Glomerular visceral epithelial cell (primary cell): ENCODE data around the gene GABRB3.

Experiments used
- DNase-seq: peaks from one replicate; pipeline ENCODE4 v3.0.0-alpha.2; 2016; ENCODE audit errors: extremely low spot score

GABRB3 gene

DNA sequence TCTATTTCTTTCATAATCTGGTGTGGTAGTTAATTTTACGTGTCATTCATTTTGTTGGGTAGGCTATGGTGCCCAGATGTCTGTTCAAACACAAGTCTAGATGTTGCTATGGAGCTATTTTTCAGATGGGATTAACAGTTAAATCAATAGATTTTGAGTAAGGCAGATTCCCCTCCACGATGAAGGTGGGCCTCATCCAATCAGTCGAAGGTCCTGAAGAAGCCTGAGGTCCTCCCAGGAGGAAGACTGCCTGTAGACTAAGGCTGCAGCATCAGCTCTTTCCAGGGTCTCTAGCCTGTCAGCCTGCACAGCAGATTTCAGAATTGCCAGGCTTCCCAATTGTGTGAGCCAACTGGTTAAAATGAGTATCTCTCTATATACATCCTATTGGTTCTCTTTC is 92.9 kb downstream of the GABRB3 start:
- no peak for DNase-seq

DNA sequence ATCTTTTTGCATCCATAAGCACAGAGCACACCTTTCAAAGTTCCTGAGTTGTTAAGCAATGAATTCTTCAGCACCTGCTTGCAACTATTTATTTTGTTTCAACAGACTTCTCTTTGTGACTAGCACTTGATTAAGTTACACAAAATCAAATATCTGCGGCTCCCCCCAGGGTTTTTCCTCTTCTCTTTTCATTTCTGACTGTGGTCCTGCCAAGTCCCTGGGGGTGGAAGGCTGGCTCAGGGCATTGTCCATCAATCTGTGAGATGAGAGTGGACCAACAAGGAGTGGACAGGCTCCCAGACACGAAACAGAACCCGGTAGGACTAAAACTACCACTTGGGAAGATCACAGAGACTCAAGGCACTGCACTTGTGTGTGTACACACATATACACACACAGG is 96.8 kb downstream of the GABRB3 start:
- DNase-seq: no peak

DNA sequence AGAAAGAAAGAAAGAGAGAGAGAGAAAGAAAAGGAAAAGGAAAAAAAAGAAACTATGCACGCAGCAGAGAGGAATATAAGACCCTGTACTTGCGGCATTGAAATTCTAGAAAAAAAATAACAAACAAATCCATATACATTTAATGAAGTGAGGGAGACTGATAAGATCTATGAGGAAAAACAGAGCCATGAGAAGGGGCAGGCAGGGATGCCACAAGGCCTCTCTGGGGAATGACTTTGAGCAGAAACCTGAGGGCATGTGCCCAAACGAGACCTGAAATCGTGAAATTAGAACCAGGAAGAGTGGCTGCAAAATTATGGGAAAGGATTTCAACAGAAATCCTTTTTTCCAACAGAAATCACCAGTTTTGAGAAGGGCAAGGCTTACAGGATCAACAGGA is 98.4 kb downstream of the GABRB3 start:
- DNase-seq: no peak

DNA sequence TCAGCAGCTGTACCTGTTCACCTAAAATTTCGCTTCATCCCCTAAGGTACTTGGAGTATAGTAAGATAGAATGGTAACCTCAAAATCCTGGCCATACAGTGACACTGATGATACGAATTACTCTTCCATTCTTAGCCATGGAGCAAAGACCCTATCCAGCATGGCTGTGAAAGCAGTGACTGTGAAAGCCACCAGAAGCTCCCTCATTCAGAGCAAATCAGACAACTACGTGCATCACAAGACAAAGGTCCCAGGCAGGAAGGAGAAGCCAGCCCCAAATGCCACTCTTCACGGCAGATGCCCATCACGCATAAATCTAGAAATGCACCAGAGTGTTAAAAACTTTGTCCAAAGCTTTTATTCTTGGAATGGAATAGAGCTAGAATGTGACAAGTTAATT is 99.4 kb downstream of the GABRB3 start:
- no peak for DNase-seq

- no peak for DNase-seq
Observed at GRCh38 chr15:26670116-26670515, 102.8 kb downstream of the GABRB3 start.

GRCh38 chr15:26667222-26667988 is 105.5 kb downstream of the GABRB3 start:
- DNase-seq: no peak

DNA sequence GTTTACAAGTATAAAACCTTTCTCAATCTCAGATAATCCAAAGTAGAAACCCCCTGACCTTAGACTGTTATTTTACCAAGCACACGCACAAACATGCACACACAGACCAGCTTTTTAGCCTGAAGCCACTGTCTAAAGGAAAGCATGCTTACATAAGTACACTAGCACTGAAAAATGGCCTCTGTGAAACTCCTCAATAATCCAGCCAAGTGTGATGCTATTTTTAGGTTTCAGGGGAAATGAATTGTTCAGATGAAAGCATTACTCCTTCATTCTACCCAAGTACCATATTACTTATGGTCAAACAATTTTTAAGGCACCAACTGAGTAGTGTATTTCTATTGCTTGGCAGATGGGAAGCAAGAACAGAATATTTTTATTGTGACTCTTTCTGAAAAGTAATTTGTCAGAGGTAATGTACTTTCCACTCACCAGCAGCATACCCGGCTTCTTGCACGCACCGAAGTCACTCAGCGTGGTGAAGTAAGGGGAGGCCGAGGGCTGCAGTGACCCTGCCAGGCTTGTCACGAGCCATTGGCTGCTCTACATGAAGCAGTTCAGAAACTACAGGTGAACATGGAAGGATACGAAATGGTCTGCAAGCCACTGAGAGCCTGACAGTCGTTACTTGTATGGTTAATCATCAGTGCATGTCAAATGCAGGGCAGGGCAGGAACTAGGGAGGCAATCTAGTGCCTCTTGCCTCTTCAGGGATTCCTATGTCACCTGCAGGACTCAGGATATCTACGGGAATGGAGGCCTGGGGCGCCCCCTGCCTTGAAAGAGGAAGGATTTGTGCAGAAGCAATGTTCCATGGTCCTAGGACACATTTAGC is 106.7 kb downstream of the GABRB3 start:
- DNase-seq: no peak

- no peak for DNase-seq
Observed at GRCh38 chr15:26662283-26662682, 110.6 kb downstream of the GABRB3 start.

DNA sequence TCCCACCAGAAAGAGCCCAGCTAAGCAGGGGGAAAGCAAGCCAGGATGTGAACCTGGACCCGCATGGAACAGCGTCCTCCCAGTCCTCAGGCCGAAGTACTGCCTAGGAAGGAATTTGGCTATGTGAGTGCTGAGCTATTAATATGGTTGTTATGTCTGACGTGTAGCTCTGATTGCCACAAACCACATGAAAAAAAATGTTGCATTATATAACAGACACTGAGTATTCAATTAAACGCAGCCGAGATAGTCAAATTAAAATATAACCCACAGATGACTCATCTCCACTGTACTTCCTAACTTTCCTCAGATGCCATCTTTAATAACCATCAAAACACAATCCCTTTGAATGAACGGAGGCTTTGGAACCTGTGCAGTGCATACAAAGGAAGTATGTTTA is 111.1 kb downstream of the GABRB3 start:
- DNase-seq: no peak

- DNase-seq: no peak
Observed at GRCh38 chr15:26661107-26661506, 111.8 kb downstream of the GABRB3 start.

DNA sequence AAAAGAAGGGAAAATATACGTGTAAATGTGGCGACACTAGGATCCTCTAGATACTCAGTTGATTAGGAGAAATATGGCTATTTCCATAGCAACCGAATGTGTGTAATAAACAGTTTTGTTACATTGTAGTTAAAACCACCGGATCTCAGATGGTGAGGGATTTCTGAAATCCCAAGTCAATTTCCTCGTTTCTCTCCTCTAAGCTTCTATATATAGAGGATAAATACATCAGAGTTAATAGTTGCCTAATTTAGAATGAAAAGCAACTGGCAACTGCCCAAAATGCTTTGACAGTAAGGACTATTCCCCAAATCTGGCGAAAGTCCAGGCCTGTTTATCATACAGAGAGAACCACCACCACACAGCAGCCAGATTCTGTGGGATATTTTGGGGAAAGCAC is 112.6 kb downstream of the GABRB3 start:
- DNase-seq: no peak

DNA sequence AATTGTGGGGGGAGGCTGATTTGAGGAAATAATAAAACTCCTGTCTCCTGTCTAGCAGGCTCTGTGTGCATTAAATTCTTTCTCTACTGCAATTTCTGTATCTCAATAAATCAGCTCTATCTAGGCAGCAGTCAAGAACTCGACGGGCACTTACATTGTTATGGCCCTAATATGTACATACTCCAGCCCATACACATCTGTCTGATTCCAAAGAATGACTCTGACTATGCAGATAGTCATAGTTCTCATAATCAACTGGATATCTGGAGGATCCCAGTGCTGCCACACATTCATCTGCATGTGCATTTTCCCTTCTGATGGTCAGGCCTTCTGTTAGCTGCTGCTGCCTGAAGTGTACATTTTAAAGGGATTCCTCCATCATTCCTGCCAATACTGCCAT is 114.6 kb downstream of the GABRB3 start:
- DNase-seq: no peak

DNA sequence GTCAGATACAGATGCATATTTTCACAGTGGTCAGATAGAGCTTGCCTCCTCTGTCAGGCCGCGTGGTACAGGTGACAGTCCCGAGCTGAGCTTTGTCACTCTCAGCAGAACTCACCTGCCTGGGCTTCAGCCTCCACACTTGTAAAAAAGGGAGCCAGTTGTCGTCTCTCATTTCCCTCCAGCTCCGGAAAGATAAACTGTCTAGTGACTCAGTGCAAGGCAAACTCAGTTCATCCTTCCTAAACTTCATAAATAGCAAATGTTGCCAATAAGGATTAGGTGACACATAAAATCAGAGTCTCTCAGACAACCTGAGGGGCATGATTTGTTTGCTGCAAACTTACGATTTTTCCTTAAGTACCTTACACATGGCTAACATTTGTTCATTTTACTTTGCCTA is 116.8 kb downstream of the GABRB3 start:
- no peak for DNase-seq

GRCh38 chr15:26651909-26652308 is 121.0 kb downstream of the GABRB3 start:
- no peak for DNase-seq

- no peak for DNase-seq
Observed at GRCh38 chr15:26648676-26649075, 124.2 kb downstream of the GABRB3 start.

- no peak for DNase-seq
Observed at GRCh38 chr15:26644948-26645347, 127.9 kb downstream of the GABRB3 start.

GRCh38 chr15:26641144-26641543 is 131.7 kb downstream of the GABRB3 start:
- DNase-seq: no peak

DNA sequence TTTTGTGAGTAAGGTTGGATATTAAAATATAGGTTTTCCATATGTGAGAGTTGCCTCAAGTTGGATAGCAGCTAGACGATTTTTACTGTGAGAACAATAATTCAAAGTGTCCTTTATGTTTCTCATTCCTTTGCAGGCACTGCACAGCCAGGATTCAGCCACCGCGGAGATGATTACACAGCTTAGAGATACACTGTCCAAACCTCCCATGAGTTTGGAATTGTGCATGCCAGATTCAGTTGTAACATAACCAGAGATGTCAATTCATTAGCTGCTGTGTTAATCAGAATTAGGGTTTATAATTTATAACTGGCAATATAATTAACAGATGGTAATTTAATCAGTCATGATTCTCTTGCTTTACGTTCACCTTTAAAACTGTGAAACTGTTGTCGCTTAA is 132.3 kb downstream of the GABRB3 start:
- no peak for DNase-seq

DNA sequence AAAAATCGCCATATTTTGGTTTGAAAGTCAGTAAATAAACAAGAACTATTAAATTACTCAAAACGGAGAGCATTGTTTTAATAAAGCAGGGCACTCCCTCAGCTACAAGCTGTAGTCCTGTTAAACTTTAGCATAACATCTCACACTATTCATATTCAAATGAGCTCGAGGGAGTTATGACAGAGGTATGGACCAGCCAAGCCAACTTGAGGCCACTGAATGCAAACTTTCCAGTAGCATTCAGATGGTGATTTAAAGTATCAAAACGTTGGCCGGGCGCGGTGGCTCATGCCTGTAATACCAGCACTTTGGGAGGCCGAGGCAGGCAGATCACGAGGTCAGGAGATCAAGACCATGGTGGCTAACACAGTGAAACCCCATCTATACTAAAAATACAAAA is 132.9 kb downstream of the GABRB3 start:
- DNase-seq: no peak

DNA sequence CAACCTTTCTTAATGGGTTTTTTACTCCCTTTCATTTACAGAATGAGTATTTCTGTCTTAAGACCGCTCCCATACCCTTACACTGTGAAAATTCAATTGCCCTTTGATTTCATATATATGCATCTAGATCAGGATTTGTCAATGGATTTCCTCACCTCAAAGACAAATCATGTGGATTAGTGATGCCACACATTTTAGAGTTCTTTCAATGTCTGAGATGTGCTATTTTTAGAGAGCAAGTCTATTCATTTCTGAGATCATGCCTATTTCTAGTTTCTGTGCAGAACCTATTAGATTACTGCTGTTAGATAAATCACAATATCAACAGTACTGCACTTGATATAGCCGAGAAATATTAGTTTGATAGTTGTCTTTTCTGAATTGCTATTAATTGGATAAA is 137.3 kb downstream of the GABRB3 start:
- no peak for DNase-seq

DNA sequence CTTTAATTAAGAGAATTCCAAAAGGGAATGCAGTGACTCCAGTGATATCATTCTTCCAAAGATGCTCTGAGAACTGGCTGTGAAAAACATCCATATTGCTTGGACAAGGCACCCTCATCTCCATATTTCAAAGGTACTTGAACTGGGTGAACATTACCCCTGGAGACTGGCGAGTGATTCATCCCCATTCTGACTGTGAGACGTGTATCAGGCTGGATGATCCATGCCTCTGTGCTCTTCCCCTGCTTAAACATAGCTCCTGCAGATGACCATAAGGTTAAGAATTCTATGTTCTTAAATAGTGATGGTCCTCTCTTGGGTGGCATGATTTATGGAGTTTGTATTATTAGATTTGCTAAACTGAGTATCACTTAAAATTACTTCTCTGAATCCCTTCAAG is 137.8 kb downstream of the GABRB3 start:
- DNase-seq: no peak

DNA sequence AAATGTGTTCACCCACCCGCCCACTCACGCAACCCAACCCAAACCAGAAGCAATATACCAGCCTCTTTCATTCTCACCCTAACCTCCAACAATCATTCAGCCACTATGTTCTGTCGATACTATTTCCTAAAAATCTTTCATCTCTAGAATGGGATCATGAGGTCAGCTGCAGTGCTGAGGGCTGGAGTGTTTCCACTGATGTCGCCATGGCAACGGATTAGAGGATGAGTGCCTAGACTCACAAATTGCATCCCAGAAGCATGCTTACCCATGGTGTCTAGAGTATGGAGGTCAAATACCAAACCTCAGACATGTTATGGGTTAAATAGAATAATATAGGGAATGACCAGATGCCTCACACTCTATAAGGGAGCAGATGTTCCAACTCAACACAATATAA is 138.5 kb downstream of the GABRB3 start:
- no peak for DNase-seq

DNA sequence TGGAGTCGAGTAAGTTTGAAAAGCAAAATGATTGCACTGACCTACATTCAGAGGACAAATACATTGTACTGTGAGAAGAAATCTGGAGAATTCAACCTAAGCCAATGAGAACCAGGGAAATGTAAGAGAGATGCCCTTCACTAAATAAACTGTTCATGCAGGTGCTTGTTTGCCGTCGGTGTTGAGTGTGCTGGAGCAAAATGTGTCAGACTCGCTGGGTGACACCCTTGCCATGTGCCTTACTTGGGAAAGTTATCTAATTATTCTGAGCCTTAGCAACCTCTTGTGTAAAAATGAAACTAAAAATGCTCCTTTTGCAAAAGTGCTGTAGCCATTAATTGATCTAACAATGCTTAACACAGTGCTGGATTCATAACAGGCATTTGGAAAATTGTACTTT is 140.4 kb downstream of the GABRB3 start:
- DNase-seq: no peak
